HL-60 (cell line): Measurements from ENCODE around the gene KLF6.

ENCODE experiments used
- DNase-seq, 2 experiments: peaks; one replicate each; pipeline ENCODE4 v3.0.0-alpha.2; 2010 to 2020; ENCODE audit warnings: low read depth in 1 of 2, low spot score in 1 of 2
- H3K27ac ChIP-seq: fragments of 250-450 bp; sonication (Bioruptor Pico); replicated peaks from 2 replicates; pipeline ENCODE4 v1.5.1; 2020; ENCODE audit warnings: mild to moderate bottlenecking, moderate library complexity
- H3K27me3 ChIP-seq: fragments of 250-450 bp; sonication (Bioruptor Pico); 2 replicates; pipeline ENCODE4 v1.5.1; 2021; ENCODE audit warnings: mild to moderate bottlenecking, moderate library complexity; ENCODE audit not compliant: insufficient read depth, poor library complexity, severe bottlenecking
- H3K4me3 ChIP-seq: replicated peaks from 2 replicates; pipeline ENCODE4 v1.5.1; 2011; ENCODE audit warnings: mild to moderate bottlenecking, control low read depth, low read length; ENCODE audit not compliant: insufficient read depth
- GABPA ChIP-seq: IDR thresholded peaks from 2 replicates; pipeline ENCODE4 v1.6.1; 2012; ENCODE audit warnings: low read depth
- POLR2AphosphoS5 ChIP-seq: IDR thresholded peaks from 2 replicates; pipeline ENCODE4 v1.6.1; 2012; ENCODE audit warnings: low read depth
- SPI1 ChIP-seq: IDR thresholded peaks from 2 replicates; pipeline ENCODE4 v1.6.1; 2012; ENCODE audit warnings: low read depth, mild to moderate bottlenecking, borderline replicate concordance
- TF ChIP-seq, protein P1 (sequence below): IDR thresholded peaks from 2 replicates; pipeline ENCODE4 v1.6.1; 2012; ENCODE audit warnings: low read depth; ENCODE audit not compliant: insufficient replicate concordance
- TF ChIP-seq, protein P2 (sequence below): IDR thresholded peaks from one replicate; pipeline ENCODE4 v1.5.1; 2011; ENCODE audit warnings: low read length, control low read depth, inconsistent platforms; ENCODE audit not compliant: insufficient read depth

Gene KLF6

DNA sequence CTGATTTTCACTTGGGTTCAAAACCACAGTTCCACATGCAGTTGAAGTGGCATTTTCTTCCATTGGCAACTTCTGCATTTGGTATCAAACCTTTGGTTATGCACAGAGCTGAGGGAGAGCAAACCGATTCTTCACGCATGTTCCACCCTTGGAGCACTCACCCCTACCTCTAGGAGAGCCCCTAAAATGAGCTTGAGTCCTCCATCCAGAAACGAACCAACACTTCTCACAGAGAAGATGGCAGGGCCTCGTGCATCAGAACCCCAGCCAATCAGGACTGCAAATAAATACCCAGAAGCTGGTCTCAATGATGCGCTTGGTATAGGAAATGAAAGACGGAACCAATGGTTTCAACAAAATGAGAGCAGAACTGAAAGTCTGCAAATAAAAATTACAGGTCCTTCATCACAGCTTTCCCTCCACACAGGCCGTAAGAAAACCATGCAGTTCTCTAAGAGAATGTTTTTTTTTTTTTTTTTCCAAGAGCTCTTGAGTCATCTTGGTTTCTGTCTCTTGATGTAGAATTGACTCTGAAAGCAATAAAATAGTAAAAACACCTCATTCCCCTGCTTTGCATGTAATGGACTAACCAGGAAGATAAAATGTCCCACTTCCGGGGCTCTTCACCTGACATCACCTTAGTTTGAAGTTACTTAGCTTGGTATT lies 23.9 kb downstream of the KLF6 start:
- DNase-seq, result peak in 1 of 2 experiments; percentile 6

GRCh38 chr10:3760083-3760482 lies 24.9 kb downstream of the KLF6 start:
- TF ChIP-seq POLR2AphosphoS5 (no peak), GABPA (no peak), SPI1 (no peak)
- TF ChIP-seq, protein P1, sequence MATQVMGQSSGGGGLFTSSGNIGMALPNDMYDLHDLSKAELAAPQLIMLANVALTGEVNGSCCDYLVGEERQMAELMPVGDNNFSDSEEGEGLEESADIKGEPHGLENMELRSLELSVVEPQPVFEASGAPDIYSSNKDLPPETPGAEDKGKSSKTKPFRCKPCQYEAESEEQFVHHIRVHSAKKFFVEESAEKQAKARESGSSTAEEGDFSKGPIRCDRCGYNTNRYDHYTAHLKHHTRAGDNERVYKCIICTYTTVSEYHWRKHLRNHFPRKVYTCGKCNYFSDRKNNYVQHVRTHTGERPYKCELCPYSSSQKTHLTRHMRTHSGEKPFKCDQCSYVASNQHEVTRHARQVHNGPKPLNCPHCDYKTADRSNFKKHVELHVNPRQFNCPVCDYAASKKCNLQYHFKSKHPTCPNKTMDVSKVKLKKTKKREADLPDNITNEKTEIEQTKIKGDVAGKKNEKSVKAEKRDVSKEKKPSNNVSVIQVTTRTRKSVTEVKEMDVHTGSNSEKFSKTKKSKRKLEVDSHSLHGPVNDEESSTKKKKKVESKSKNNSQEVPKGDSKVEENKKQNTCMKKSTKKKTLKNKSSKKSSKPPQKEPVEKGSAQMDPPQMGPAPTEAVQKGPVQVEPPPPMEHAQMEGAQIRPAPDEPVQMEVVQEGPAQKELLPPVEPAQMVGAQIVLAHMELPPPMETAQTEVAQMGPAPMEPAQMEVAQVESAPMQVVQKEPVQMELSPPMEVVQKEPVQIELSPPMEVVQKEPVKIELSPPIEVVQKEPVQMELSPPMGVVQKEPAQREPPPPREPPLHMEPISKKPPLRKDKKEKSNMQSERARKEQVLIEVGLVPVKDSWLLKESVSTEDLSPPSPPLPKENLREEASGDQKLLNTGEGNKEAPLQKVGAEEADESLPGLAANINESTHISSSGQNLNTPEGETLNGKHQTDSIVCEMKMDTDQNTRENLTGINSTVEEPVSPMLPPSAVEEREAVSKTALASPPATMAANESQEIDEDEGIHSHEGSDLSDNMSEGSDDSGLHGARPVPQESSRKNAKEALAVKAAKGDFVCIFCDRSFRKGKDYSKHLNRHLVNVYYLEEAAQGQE, result no peak
- TF ChIP-seq, protein P2, sequence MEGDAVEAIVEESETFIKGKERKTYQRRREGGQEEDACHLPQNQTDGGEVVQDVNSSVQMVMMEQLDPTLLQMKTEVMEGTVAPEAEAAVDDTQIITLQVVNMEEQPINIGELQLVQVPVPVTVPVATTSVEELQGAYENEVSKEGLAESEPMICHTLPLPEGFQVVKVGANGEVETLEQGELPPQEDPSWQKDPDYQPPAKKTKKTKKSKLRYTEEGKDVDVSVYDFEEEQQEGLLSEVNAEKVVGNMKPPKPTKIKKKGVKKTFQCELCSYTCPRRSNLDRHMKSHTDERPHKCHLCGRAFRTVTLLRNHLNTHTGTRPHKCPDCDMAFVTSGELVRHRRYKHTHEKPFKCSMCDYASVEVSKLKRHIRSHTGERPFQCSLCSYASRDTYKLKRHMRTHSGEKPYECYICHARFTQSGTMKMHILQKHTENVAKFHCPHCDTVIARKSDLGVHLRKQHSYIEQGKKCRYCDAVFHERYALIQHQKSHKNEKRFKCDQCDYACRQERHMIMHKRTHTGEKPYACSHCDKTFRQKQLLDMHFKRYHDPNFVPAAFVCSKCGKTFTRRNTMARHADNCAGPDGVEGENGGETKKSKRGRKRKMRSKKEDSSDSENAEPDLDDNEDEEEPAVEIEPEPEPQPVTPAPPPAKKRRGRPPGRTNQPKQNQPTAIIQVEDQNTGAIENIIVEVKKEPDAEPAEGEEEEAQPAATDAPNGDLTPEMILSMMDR, result no peak
- DNase-seq, result no peak
- no peak overlapping the region for H3K27ac ChIP-seq
- H3K4me3 ChIP-seq, result no peak overlapping the region
- no peaks in the 10 kb centered on the region for H3K27me3 ChIP-seq

More for the DNA sequence above, 23.9 kb downstream of the KLF6 start:
- no peaks in the 10 kb centered on the region for H3K27me3 ChIP-seq
- no peak overlapping the region for H3K4me3 ChIP-seq
- H3K27ac ChIP-seq, result no peak overlapping the region
- TF ChIP-seq, protein P2, result no peak
- TF ChIP-seq POLR2AphosphoS5 (no peak), GABPA (no peak), SPI1 (no peak)
- TF ChIP-seq, protein P1, result no peak

GRCh38 chr10:3759397-3759796 lies 25.6 kb downstream of the KLF6 start:
- DNase-seq, result no peak
- H3K4me3 ChIP-seq, result no peak overlapping the region
- TF ChIP-seq POLR2AphosphoS5 (no peak), GABPA (no peak), SPI1 (no peak)
- TF ChIP-seq, protein P2, result no peak
- TF ChIP-seq, protein P1, result no peak
- no peak overlapping the region for H3K27ac ChIP-seq
- H3K27me3 ChIP-seq, result no peaks in the 10 kb centered on the region
